NCI-H82 treated with DMSO at 0.1 percent for 48 hours (cell line): Measurements from ENCODE around the gene RND1.
"Not testable (repeated sequence)": the region's sequence is repeated elsewhere in the genome, so short reads cannot be mapped to it uniquely, and the experiment has no call there.

Experiments used
- DNase-seq: peaks from one replicate; lab custom pipeline; 2025; ENCODE audit not compliant: unreplicated experiment; lab: John Stamatoyannopoulos, UW

Gene RND1

DNA sequence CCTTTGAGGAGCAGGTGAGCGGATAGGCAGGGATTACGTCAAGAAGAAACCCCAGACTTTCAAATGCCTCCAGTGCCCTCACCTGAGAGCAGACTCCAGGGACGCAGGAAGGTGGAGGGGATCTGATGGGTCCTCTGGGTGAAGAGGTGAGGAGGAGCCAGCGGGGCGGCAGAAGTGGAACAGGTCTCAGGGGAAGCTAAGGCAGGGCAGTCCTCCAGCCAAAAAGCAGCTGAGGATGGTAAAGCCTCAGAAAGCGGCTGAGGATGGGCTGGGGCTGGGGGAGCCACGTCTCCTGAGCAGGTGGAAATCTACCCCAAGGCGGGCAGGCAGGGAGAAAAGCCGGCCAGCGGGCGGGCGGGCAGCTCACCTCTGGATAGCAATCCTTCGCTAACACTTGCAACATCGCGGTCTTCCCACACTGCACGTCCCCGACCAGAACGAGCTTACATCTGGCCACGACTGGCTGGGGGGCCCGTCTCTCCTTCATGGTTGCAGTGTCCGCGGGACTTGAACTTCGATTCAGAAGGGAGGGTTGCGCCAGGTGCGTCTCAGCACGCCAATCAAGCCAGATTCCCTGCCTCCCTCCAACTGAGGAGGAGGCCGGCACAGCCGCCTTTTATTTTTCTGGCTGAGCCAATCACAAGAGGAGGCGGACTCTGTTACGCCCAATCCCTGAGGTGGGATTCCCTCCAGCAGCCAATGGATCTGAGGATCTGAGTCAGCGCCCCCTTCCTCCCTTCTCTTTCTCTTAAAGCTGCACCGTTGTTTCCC is at the start of gene RND1:
Gene RND1, minus strand, starts transcription at position 590 of the 771 bp plus-strand sequence. Its CDS starts 103 bp downstream, at position 487.
- DNase-seq = peak; percentile 82

DNA sequence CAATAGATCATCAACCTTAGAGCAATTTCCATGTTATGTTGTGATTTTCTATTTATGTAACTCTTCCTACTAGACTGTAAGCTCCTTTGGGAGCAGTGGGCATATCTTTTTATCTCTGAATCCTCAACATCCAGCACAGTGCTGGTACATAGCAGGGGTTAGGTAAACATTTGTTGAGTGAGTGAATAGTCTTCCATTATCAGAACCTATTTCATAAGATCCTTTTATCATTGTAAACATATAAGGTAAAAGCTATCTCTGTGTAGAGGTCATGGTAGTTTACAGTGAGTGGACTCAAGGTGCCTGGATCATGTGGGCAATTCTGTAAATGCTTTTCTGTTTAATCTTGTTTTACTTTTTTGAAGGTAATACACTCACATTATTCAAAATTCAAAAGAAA is 44.5 kb upstream of the RND1 start:
- no peak for DNase-seq

DNA sequence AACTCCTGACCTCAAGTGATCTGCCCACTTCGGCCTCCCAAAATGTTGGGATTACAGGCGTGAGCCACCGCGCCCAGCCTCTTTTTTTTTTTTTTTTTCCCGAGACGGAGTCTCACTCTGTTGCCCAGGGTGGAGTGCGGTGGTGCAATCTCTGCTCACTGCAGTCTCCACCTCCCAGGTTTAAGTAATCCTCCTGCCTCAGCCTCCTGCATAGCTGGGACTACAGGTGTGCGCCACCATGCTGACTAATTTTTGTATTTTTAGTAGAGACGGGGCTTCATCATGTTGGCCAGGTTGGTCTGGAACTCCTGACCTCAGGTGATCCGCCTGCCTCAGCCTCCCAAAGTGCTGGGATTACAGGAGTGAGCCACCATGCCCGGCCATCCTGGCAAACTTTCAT is 44.0 kb upstream of the RND1 start:
- not testable (repeated sequence) for DNase-seq

GRCh38 chr12:48907245-48907644 is 41.6 kb upstream of the RND1 start:
- DNase-seq = no peak

- peak; percentile 75 for DNase-seq
Observed at GRCh38 chr12:48903982-48904411, 38.3 kb upstream of the RND1 start.

GRCh38 chr12:48903363-48903981 is 37.8 kb upstream of the RND1 start:
- DNase-seq = no peak

- no peak for DNase-seq
Observed at GRCh38 chr12:48901278-48901677, 35.6 kb upstream of the RND1 start.

DNA sequence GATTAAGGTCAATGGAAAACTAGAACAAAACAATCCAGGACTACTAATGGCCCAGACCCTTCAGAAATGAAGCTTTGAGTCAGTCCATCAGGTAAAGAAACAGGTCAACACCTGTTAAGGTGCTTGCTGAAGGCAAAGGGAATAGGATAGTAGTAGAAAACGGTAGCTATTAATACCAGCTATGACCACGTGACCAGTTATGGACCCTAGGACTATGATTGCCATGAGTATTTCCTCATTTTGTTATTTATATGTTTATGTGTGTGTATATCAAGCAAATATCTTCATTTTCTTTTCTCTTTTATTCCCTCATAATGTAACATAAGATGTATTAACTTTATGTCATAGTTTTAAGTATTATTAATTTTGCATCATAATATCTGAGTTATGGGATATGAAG is 34.0 kb upstream of the RND1 start:
- no peak for DNase-seq

- DNase-seq = no peak
Observed at GRCh38 chr12:48894271-48894670, 28.6 kb upstream of the RND1 start.

- DNase-seq = peak; percentile 76
Observed at GRCh38 chr12:48890657-48891418, 25.2 kb upstream of the RND1 start.

- DNase-seq = no peak
Observed at GRCh38 chr12:48889679-48890078, 24.0 kb upstream of the RND1 start.

DNA sequence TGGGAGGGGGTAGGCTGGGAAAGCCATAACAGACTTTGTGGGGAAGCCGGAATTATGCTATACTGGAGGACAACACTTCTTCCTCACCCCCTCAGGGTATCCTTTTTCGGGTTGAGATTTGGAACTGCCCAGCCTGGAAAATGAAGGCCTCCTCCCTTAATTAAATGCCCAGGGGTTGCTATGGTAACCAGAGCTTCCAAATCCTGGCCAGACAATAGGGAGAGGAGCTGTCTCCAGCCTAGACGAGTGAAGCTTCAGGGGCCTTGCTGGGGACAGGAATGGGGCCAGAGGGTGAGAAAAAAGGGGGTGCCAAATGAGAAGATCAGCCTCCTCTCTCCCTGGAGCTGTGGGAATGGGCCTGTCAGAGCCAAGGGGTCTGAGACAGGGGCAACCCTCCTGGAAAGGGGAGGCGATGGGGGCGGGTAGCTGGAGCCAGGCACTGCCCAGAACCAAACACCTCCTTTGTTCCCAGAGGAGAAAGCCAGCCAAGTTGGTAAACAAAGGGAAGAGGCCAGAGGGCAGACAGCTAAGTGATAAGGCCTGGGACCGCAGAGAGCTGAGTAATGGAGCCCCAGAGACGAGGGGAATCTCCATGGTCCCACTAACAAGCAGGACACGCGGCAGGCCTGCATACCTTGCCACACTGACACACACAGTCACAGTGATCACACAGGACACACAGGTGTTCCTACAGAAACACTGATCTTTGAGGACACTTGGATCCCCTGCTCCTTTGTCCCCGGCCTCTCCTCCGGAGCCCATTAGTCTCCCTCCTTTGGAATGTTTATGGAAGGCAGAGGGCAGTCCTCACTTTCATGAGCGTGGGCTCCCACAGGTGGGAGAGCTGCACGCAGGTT is 17.9 kb upstream of the RND1 start:
- no peak for DNase-seq

DNA sequence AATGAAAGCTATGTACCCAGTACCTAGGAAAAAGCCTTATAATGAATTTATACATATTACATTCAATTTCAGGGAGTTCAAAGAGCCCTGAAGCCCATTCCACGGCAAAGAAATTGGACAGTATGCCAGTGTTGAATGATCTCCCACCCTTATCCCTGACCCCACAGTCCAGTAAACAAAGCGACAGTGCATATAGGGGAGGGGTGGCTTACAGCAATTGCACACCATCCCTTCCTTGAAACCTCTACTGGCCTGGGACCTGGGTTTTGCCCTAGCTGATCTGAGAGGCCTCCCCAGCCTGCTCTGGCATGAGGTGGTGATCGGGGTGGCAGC is 17.3 kb upstream of the RND1 start:
- DNase-seq = no peak

DNA sequence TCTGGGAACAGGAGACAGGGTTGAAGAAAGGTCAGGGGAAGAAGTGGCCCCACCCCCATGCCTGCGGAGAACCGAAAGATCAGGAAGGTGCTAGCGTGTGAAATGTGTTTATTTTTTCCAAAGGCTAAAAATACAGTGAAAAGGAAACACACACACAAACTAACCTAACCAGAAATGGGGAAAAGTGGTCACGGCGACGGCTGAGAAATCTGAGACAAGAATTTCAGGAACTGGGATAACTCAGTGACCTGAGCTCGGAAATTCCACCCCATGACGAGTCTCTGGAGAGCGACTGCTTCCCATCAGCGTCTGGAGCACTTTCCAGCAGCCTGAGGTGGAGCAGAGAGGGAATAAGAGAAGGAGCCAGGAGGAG is 16.6 kb upstream of the RND1 start:
- DNase-seq = no peak

DNA sequence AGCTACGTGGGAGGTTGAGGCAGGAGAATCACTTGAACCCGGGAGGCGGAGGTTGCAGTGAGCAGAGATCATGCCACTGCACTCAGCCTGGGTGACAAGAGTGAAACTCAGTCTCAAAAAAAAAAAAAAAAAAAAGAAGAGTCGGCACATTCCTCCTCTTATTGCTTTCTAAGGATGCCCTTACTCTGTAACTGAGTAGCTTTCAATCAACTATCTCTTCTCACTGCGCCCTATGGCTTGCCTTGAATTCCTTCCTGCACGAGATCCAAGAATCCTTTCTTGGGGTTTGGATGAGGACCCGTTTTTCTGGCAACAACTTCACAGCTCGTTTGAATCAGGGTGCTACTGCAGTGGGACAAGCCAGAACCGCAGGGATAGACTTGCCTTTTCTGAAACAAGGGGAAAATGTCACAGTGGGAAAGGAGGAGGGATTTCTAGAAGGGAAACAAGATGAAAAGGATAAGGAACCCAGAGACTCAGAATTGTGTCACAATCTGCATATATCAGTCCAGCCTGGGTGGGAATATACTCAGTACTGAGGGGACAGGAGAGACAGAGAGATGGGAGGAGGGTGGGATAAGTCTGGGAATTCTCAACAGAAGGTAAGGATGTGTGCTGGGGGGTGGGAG is 16.1 kb upstream of the RND1 start:
- no peak for DNase-seq

DNA sequence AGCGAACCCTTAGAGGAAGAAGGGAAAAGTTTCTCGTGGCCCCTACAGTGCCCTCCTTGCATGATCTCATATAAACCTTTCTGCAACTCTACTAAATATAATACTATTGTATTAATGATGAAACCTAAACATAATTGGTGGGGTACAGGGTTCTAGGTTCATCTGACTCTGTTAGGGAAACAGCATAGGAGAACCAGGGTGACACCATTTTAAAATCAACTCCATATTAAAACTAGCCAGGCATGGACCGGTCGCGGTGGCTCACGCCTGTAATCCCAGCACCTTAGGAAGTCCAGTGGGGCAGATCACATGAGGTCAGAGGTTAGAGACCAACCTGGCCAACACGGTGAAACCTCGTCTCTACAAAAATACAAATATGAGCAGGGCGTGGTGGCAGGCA is 15.0 kb upstream of the RND1 start:
- no peak for DNase-seq

DNA sequence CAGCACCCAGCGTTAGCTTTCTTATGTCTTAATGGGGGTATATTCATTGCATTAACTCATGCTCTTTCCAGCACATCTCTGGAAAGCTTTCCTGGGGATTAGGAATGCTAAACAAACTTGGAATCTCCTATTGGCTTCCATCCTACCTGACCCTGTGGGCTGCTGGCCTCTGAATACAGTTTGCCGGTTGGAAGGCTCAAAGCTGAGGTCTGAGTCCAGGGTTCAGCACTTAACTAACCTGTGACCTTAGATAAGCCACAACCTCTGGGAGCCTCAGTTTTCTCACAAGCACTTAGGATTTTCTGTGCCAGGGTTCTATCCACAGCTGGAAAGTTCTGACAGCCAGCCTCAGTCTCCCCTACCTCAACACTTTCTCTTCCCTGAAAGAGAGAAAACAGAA is 12.9 kb upstream of the RND1 start:
- no peak for DNase-seq

DNA sequence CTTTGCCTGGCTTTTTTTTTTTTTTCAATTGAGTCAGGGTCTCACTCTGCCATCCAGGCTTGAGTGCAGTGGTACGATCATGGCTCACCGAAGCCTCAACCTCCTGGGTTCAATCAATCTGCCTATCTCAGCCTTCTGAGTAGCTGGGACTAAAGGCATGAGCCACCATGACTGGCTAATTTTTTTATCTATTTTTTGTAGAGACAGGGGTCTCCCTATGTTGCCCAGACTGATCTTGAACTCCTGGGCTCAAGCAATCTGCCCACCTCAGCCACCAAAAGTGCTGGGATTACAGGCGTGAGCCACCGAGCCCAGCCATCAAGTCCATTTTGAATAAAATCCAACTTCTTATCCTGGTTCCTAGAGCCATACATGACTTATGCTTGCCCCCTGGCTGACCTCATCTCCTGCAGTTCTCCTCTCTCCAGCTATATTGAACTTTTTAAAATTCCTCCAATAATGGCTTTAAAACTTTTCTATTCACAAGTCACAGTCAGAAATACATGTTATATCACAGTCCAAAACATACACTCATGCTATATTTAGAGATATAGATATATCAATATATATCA is 10.4 kb upstream of the RND1 start:
- DNase-seq = no peak

- not testable (repeated sequence) for DNase-seq
Observed at GRCh38 chr12:48873534-48873933, 7.9 kb upstream of the RND1 start.

- no peak for DNase-seq
Observed at GRCh38 chr12:48873096-48873495, 7.4 kb upstream of the RND1 start.
